GM19452 (cell line): ENCODE data around the gene MAP1B.

Experiments used
- ATAC-seq: cut with Tn5 transposase; IDR thresholded peaks from one replicate; pipeline ENCODE4 v1.9.1; 2021; ENCODE audit not compliant: unreplicated experiment

MAP1B gene

GRCh38 chr5:72216756-72217155 lies 109.5 kb downstream of the MAP1B start:
- no peak for ATAC-seq

- no peak for ATAC-seq
These were observed 113.8 kb downstream of the MAP1B start for GRCh38 chr5:72221099-72221498.

- no peak for ATAC-seq
These were observed 114.3 kb downstream of the MAP1B start for GRCh38 chr5:72221541-72221940.

GRCh38 chr5:72222521-72222920 lies 115.2 kb downstream of the MAP1B start:
- no peak for ATAC-seq

- no peak for ATAC-seq
These were observed 116.1 kb downstream of the MAP1B start for GRCh38 chr5:72223371-72223770.

- ATAC-seq: no peak
These were observed 117.7 kb downstream of the MAP1B start for GRCh38 chr5:72224946-72225463.

GRCh38 chr5:72225741-72226140 lies 118.5 kb downstream of the MAP1B start:
- ATAC-seq: no peak

- no peak for ATAC-seq
These were observed 119.7 kb downstream of the MAP1B start for GRCh38 chr5:72226950-72227349.

- no peak for ATAC-seq
These were observed 121.7 kb downstream of the MAP1B start for GRCh38 chr5:72228960-72229359.

- ATAC-seq: peak; percentile 38
These were observed 124.9 kb downstream of the MAP1B start for GRCh38 chr5:72231991-72232703.

GRCh38 chr5:72232838-72233237 lies 125.6 kb downstream of the MAP1B start:
- ATAC-seq: no peak

- no peak for ATAC-seq
These were observed 126.6 kb downstream of the MAP1B start for GRCh38 chr5:72233835-72234234.

- peak; percentile 85 for ATAC-seq
These were observed 127.0 kb downstream of the MAP1B start for GRCh38 chr5:72234265-72234700.

GRCh38 chr5:72234868-72235267 lies 127.6 kb downstream of the MAP1B start:
- no peak for ATAC-seq

- ATAC-seq: no peak
These were observed 128.4 kb downstream of the MAP1B start for GRCh38 chr5:72235725-72236124.

- ATAC-seq: no peak
These were observed 130.1 kb downstream of the MAP1B start for GRCh38 chr5:72237415-72237814.

GRCh38 chr5:72237879-72238278 lies 130.6 kb downstream of the MAP1B start:
- ATAC-seq: no peak

GRCh38 chr5:72238712-72239445 lies 131.6 kb downstream of the MAP1B start:
- no peak for ATAC-seq

- no peak for ATAC-seq
These were observed 134.2 kb downstream of the MAP1B start for GRCh38 chr5:72241346-72242003.

- no peak for ATAC-seq
These were observed 135.7 kb downstream of the MAP1B start for GRCh38 chr5:72242796-72243475.

- no peak for ATAC-seq
These were observed 136.4 kb downstream of the MAP1B start for GRCh38 chr5:72243706-72244105.
